ENCODE measurements around the gene PCDHB3. TPM values are rescaled to one million over a fixed set of nuclear protein-coding genes. Genes with fewer than 3 reads are reported as not detected.

PCDHB3 gene
- total RNA-seq, result 1 to 10 TPM; 3.4 to 6.2 (median 5.4) TPM

- Histone ChIP-seq H3K27me3 (no peaks in the 10 kb centered on the region), H3K36me3 (no peaks in the 10 kb centered on the region), H3K27ac (peak within 1 kb of the TSS in 1 of 2 donors; percentile 25), H3K4me1 (no peaks in the 10 kb centered on the region), H3K9me3 (peaks cover 39 to 54% of the 10 kb centered on the region in 2 donors), H3K4me3 (peak within 1 kb of the TSS; percentile 27 to 54 (median 42))
- DNase-seq (ENCODE audit: low spot score in 2 of 2), result peak in 1 of 2 donors; percentile 34
- peak in 1 of 3 donors; percentile 25 for TF ChIP-seq CTCF (IDR thresholded peaks at IDR 0.05)
- TF ChIP-seq POLR2AphosphoS5 (IDR thresholded peaks at IDR 0.05), result no peak
- no peak for TF ChIP-seq POLR2A (IDR thresholded peaks at IDR 0.05)
- intact Hi-C loops (cut with DNase I; ENCODE audit: low total_unique reads), result no loop called here
These were observed at the start of gene PCDHB3 for GRCh38 chr5:141100243-141100805. Gene PCDHB3, plus strand, starts transcription at chr5:141100473. Its CDS starts 177 bp downstream, at chr5:141100650.

GRCh38 chr5:141050622-141051520, 49.4 kb upstream of the PCDHB3 start, which contains the start of gene PCDHB1:
Gene PCDHB1, plus strand, starts transcription at chr5:141051374. Its CDS starts 97 bp downstream, at chr5:141051471.
- Histone ChIP-seq H3K27ac (no peak within 1 kb of the TSS), H3K4me1 (peaks cover 0 to 5% of the 10 kb centered on the region in 2 donors), H3K9me3 (no peaks in the 10 kb centered on the region), H3K36me3 (no peaks in the 10 kb centered on the region), H3K4me3 (peak within 1 kb of the TSS; percentile 39 to 71 (median 64)), H3K27me3 (no peaks in the 10 kb centered on the region)
- intact Hi-C loops (cut with DNase I; ENCODE audit: low total_unique reads), result no loop called here
- no peak for TF ChIP-seq CTCF (IDR thresholded peaks at IDR 0.05)
- TF ChIP-seq POLR2A (IDR thresholded peaks at IDR 0.05), result no peak
- TF ChIP-seq POLR2AphosphoS5 (IDR thresholded peaks at IDR 0.05), result no peak
- no peak for DNase-seq (ENCODE audit: low spot score in 2 of 2)

GRCh38 chr5:141051521-141051866, 48.8 kb upstream of the PCDHB3 start:
- DNase-seq (ENCODE audit: low spot score in 2 of 2), result no peak
- H3K27ac ChIP-seq, result no peak overlapping the region
- H3K27me3 ChIP-seq, result no peaks in the 10 kb centered on the region
- H3K4me1 ChIP-seq, result peaks cover 0 to 5% of the 10 kb centered on the region in 2 donors
- H3K4me3 ChIP-seq, result peak overlapping the region; percentile 39 to 71 (median 64)
- H3K9me3 ChIP-seq, result no peaks in the 10 kb centered on the region
- TF ChIP-seq POLR2AphosphoS5 (IDR thresholded peaks at IDR 0.05) (no peak), POLR2A (IDR thresholded peaks at IDR 0.05) (no peak), CTCF (IDR thresholded peaks at IDR 0.05) (no peak)
- no peaks in the 10 kb centered on the region for H3K36me3 ChIP-seq
- intact Hi-C loops (cut with DNase I; ENCODE audit: low total_unique reads), result no loop called here

- Histone ChIP-seq H3K27ac (no peak overlapping the region), H3K36me3 (no peaks in the 10 kb centered on the region), H3K27me3 (peaks cover 0 to 12% of the 10 kb centered on the region in 2 donors), H3K4me3 (peak overlapping the region in 1 of 3 donors; percentile 7), H3K4me1 (no peaks in the 10 kb centered on the region), H3K9me3 (peaks cover 4 to 20% of the 10 kb centered on the region in 2 donors)
- no peak for TF ChIP-seq POLR2A (IDR thresholded peaks at IDR 0.05)
- no peak for TF ChIP-seq POLR2AphosphoS5 (IDR thresholded peaks at IDR 0.05)
- no peak for TF ChIP-seq CTCF (IDR thresholded peaks at IDR 0.05)
- DNase-seq (ENCODE audit: low spot score in 2 of 2), result no peak
- intact Hi-C loops (cut with DNase I; ENCODE audit: low total_unique reads), result no loop called here
These were observed 22.4 kb upstream of the PCDHB3 start for GRCh38 chr5:141077826-141078225.

- DNase-seq (ENCODE audit: low spot score in 2 of 2), result no peak
- intact Hi-C loops (cut with DNase I; ENCODE audit: low total_unique reads), result no loop called here
These were observed 18.0 kb upstream of the PCDHB3 start for GRCh38 chr5:141082228-141082627.

More at GRCh38 chr5:141082228-141082627, 18.0 kb upstream of the PCDHB3 start:
- H3K4me3 ChIP-seq, result no peak overlapping the region
- TF ChIP-seq POLR2A (IDR thresholded peaks at IDR 0.05), result no peak
- no peak for TF ChIP-seq CTCF (IDR thresholded peaks at IDR 0.05)
- no peak for TF ChIP-seq POLR2AphosphoS5 (IDR thresholded peaks at IDR 0.05)
- no peaks in the 10 kb centered on the region for H3K36me3 ChIP-seq
- peaks cover 0 to 8% of the 10 kb centered on the region in 2 donors for H3K27me3 ChIP-seq
- no peaks in the 10 kb centered on the region for H3K4me1 ChIP-seq
- H3K27ac ChIP-seq, result no peak overlapping the region
- peaks cover 5 to 29% of the 10 kb centered on the region in 2 donors for H3K9me3 ChIP-seq
